Effector CD4-positive, alpha-beta T cell (primary cell): ENCODE measurements around the gene FBLN1.
"Not testable (repeated sequence)": the region's sequence is repeated elsewhere in the genome, so short reads cannot be mapped to it uniquely, and the experiment has no call there.

Source experiments
- DNase-seq: peaks from one replicate; pipeline ENCODE4 v3.0.0-alpha.2; 2020

FBLN1 gene

DNA sequence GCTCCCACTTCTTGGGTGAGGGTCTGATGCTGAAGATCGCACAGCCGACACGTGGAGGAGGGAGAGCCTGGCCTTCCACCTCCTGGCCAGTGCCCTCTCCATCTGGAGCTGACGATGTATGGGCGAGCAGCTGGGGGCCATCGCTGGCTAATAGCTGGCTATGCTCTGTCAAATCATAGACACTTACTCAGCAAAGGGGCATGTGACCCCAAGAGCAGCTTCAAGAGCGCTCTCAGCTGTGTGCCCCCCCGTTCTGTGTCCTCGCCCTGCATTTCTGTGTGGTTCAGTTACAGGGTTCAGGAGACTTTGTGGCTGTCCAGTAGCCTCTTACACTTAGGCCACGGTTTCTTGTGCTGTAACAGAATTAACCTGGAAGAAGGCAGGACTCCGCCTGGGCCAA lies 26.4 kb downstream of the FBLN1 start:
- no peak for DNase-seq

GRCh38 chr22:45529971-45530575 lies 27.4 kb downstream of the FBLN1 start:
- no peak for DNase-seq

DNA sequence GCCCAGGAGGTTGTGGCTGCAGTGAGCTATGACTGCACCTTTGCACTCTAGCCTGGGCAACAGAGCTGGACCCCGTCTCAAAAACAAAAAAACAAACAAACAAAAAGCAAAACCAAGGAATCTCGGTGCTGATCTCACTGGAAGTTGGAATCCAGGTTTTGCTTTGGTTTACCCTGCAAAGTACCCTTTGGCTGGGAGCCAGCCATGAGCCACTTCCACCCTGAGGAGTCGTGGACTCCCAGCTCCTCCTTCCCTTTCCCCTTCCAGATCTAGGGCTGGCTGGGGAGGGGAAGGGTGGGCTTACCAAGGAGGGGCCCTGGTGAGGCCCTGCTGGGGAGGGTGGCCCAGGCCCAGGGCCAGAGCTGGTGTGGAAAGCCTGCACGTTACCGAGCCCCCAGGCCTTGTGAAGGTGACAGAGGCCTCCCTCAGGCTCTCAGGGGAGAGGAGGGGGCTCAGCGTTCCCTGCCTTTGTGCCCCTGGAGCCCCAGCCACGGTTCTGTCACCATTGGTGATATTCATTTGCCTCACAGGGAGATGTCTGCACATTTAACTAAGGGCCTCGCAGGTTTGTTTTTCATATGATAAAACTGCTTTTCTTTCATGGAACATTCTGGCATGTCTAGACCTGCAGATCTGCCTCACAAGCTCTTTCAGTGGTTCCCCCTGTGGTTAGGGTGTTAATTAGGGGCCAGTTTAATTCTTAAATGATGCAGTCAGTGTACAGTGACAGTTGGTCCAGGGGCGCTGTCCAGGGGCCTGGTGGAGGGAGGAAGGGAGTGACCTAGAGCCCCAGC lies 29.0 kb downstream of the FBLN1 start:
- no peak for DNase-seq

GRCh38 chr22:45532235-45532631 lies 29.6 kb downstream of the FBLN1 start:
- DNase-seq = no peak

- no peak for DNase-seq
Measured at GRCh38 chr22:45533703-45534102, 31.0 kb downstream of the FBLN1 start.

- DNase-seq = no peak
Measured at GRCh38 chr22:45534339-45535192, 31.9 kb downstream of the FBLN1 start.

DNA sequence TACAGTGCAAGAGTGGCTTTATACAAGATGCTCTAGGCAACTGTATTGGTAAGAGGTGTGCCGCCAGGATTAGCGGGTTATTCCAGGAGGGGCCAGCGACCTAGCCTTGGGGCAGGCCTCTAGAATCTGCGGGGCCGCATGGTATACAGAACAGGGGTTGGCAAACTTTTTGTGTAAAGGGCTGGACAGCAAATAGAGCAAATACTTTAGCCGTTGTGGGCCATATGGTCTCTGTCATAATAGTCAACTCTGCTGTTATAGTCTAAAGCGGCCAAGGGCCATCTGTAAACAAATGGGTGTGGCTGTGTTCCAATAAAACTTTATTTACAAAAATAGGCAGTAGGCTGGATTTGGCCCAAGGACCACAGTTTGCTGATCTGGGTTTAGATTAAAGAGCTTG lies 32.6 kb downstream of the FBLN1 start:
- no peak for DNase-seq

DNA sequence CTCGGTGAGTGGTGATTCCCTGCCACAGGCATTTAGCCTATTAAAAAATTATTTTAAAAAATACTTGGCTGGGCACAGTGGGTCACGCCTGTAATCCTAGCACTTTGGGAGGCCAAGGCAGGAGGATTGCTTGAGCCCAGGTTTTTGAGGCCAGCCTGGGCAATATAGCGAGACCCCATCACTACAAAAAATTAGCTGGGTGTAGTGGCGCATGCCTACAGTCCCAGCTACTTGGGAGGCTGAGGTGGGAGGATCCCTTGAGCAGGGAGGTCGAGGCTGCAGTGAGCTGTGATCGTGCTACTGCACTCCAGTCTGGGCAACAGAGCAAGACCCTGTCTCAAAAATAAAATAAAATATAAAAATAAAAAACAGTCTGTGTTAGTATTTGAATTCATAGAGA lies 33.2 kb downstream of the FBLN1 start:
- not testable (repeated sequence) for DNase-seq

DNA sequence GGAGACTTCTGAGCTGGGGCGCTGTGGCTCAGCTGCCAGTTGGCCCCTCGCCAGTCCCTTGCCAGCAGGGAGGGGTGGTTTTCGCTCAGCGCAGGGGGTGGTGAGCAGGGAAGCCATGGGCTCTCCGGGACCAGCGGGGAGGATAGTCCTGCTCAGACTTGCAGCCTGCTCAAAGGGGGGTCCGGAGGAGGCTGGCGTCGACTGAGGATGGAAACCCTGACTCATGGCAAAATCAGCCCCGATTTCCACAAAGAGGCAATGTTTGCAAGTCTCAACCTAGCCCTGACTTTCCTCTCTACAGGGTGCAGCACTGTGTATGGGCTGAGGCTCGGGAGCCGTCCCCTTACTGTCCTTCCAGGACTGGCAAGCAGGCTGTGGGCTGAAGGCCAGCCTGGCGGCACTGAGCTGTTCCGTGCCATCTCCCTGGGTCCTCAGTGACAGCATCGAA lies 35.1 kb downstream of the FBLN1 start:
- no peak for DNase-seq

GRCh38 chr22:45538281-45538680 lies 35.6 kb downstream of the FBLN1 start:
- no peak for DNase-seq

DNA sequence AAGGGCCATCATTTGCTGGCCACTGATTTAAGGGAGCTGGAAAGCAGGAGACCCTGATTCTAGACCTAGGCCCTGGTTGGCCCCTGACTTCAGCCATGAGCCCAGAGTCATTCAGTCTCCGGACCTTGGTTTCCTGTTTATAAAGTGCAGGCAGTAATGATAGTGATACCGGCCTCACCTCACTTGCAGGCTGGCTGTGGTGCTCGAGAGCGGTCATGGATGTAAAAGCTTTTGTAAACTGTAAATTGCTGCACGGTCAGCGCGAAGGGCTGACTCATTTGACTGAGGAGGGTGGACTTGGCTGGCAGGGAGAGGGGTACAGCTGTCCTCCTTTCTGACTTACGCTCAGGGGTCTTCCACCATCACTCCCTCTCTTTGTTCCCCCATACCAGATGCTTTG lies 37.4 kb downstream of the FBLN1 start:
- DNase-seq = no peak

GRCh38 chr22:45541382-45541979 lies 38.8 kb downstream of the FBLN1 start:
- no peak for DNase-seq

GRCh38 chr22:45542001-45542520 lies 39.4 kb downstream of the FBLN1 start:
- no peak for DNase-seq

DNA sequence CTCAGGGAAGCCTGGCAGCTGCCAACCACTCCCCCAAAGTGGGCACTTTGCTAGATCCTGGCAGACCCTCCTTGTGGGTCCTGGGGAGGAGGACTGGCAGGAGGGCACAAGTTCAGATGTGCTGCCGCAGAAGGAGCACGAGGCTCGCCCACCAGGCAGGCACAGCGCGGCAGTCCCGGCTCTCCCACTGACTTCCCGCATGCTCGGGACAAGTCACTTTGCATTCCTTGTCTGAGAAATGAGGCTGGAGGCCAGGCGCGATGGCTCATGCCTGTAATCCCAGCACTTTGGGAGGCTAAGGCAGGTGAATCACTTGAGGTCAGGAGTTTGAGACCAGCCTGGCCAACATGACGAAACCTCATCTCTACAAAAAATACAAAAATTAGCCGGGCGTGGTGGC lies 40.1 kb downstream of the FBLN1 start:
- DNase-seq = not testable (repeated sequence)

DNA sequence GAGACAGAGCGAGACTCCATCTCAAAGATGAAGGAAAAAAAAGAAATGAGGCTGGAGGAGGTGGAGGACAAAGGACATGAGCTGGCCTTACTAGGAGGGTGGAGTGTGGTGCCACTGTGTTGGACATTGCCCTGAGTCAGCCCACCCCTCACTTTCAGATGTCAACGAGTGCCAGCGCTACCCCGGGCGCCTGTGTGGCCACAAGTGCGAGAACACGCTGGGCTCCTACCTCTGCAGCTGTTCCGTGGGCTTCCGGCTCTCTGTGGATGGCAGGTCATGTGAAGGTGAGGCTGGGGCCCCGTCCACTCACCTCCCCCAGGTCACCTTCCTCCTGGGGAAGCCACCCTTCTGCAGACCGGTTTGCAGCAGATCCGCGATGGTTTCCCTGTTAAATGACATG lies 40.6 kb downstream of the FBLN1 start:
- no peak for DNase-seq

- DNase-seq = no peak
Measured at GRCh38 chr22:45544588-45545170, 42.0 kb downstream of the FBLN1 start.

DNA sequence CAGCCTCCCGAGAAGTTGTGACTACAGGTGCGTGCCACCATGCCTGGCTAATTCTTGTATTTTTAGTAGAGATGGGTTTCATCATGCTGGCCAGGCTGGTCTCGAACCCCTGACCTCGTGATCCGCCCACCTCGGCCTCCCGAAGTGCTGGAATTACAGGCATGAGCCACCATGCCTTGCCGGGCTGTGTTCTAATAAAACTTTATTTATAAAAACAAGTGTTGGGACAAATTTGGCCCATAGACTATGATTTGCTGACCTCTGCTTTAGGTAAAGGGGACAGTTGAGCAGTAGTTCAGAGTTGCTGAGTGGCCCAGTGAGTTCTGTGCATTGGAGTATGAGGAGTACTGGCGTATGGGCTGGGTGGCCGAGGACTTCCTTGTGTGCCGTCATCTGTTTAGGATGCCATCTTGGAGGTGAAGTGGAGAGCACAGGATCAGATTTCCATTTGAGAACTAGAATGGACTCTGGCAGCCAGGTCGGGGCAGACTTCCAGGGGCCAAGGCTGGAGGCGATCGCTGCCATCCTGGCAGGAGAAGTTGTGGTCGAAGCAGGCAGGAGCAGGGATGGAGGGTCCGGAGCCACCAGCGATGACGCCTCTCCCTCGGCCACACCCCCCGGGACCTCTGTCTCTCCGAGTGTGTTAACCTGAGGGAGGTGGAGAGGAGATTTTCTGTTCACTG lies 43.8 kb downstream of the FBLN1 start:
- no peak for DNase-seq

DNA sequence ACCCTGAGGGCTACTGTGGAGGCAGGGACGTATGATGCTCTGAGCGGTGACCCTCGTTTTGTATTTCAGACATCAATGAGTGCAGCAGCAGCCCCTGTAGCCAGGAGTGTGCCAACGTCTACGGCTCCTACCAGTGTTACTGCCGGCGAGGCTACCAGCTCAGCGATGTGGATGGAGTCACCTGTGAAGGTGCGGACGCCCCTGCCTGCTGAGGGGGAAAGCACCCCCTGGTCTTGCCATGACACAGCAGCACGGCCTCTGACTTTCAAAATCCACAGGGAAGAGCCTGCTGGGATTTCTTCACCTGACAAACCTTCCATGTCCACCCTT lies 44.3 kb downstream of the FBLN1 start:
- DNase-seq = no peak

DNA sequence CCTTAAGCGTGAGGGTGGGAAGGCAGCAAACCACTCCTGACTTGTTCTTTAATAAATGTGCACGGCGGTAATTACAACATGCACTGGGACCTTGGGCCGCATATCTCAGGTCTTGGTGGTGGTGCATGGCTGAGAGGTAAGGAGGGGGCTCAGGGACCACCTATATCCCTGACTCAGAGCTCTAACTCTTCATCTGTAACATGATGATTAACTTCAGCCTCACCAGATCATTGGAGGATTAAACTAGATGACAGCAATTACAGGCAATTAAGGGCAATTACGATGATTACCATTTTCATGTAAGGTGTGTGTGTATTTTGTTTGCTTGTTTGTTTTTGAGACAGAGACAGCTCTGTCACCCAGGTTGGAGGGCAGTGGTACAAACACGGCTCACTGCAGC lies 45.0 kb downstream of the FBLN1 start:
- no peak for DNase-seq

GRCh38 chr22:45548247-45548840 lies 45.7 kb downstream of the FBLN1 start:
- no peak for DNase-seq

GRCh38 chr22:45548991-45549761 lies 46.5 kb downstream of the FBLN1 start:
- no peak for DNase-seq
